GM23338 (cell line): Measurements from ENCODE around the gene RASL12.

ENCODE experiments used
- POLR2AphosphoS5 ChIP-seq: IDR thresholded peaks from 2 replicates; pipeline ENCODE4 v1.6.1; 2016; ENCODE audit warnings: antibody characterized with exemption, low read depth
- ZNF114 ChIP-seq: fragments of 250-450 bp; sonication (Bioruptor Pico); IDR thresholded peaks from 2 replicates; pipeline ENCODE4 v1.5.0; 2020; ENCODE audit warnings: mild to moderate bottlenecking, moderate library complexity
- TF ChIP-seq, protein P1 (sequence below), 2 experiments: fragments of 200-600 bp in 1 of 2; sonication (generic) in 1 of 2; conservative IDR thresholded peaks; 2 replicates each; pipeline versions ENCODE4 v1.5.1 to v1.6.1; 2016 to 2017; ENCODE audit warnings: antibody characterized with exemption in 2 of 2, low read depth in 2 of 2, mild to moderate bottlenecking in 2 of 2, moderate library complexity in 1 of 2

GRCh38 chr15:65050270-65050669 lies 17.5 kb downstream of the RASL12 start:
- TF ChIP-seq, protein P1, sequence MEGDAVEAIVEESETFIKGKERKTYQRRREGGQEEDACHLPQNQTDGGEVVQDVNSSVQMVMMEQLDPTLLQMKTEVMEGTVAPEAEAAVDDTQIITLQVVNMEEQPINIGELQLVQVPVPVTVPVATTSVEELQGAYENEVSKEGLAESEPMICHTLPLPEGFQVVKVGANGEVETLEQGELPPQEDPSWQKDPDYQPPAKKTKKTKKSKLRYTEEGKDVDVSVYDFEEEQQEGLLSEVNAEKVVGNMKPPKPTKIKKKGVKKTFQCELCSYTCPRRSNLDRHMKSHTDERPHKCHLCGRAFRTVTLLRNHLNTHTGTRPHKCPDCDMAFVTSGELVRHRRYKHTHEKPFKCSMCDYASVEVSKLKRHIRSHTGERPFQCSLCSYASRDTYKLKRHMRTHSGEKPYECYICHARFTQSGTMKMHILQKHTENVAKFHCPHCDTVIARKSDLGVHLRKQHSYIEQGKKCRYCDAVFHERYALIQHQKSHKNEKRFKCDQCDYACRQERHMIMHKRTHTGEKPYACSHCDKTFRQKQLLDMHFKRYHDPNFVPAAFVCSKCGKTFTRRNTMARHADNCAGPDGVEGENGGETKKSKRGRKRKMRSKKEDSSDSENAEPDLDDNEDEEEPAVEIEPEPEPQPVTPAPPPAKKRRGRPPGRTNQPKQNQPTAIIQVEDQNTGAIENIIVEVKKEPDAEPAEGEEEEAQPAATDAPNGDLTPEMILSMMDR (conservative IDR thresholded peaks at IDR 0.05; ENCODE audit: low read depth in 2 of 2): no peak
- TF ChIP-seq ZNF114 (CRISPR knock-in tag) (no peak), POLR2AphosphoS5 (no peak)
